Measurements from ENCODE around the gene RASSF4. TPM values are rescaled to one million over a fixed set of nuclear protein-coding genes. Genes with fewer than 3 reads are reported as not detected.

Gene RASSF4
- total RNA-seq, 1 experiment from 2014 or later, result 11.5 TPM

DNA sequence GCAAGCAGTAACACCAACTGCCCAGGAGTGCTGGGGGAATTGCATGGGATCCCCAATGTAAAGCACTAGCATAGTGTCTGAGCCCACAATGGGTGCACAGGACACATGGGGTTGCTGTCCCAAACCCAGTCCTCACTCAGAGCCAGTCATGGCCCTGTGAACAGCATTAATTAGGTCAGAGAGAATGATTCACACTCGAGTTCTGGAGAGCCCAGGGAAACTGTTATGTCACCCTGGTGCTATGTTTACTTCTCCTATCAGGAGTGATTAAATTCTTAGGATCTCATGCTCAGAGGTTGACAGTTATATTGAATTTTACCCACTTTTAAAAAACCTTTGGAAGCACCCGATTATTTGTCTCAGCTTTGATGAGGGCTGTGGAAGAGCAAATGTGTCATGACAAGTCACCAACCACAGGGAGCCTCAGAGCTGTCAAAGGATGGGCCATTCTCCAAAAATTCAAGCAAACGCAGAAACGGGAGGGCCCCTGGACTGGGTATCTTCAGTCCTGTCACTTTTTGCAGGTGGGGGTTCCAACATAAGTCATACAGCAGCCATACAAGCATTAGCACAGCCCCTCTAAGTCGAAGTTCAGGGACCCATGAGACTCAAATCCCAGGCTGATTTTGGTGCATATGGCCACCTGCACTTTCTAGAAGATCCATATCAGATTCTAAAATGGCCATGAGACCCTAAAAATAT is 1.3 kb upstream of the RASSF4 start:
- Histone ChIP-seq H2BK120ac (ENCODE audit: low read depth, low read length, poor library complexity, severe bottlenecking) (no peak overlapping the region), H2BK12ac (ENCODE audit: insufficient read length, low read depth, low read length) (no peak overlapping the region), H3K23ac (ENCODE audit: insufficient read length, low read depth, low read length) (no peak overlapping the region), H3K9me3 (ENCODE audit: control insufficient read depth, low read depth, low read length) (no peaks in the 10 kb centered on the region), H4K91ac (ENCODE audit: insufficient read length, low read depth, low read length) (no peak overlapping the region), H3K18ac (ENCODE audit: insufficient read length, low read depth, low read length) (no peak overlapping the region), H3K9ac (ENCODE audit: extremely low read depth, insufficient read length, low read length) (peak overlapping the region; percentile 24), H3K4me2 (ENCODE audit: insufficient read depth, insufficient read length, low read length) (peak overlapping the region; percentile 81), H2AFZ (ENCODE audit: low read length) (no peak overlapping the region), H2BK5ac (ENCODE audit: insufficient read length, low read length) (no peak overlapping the region), H2BK20ac (ENCODE audit: low read depth, low read length, poor library complexity, severe bottlenecking) (no peak overlapping the region), H3K14ac (ENCODE audit: insufficient read depth, low read length) (no peak overlapping the region), H3K4ac (ENCODE audit: low read depth, low read length) (no peak overlapping the region), H4K8ac (replicated peaks; ENCODE audit: insufficient read length, low read depth, low read length) (no peak overlapping the region), H2BK15ac (ENCODE audit: low read depth, low read length) (no peak overlapping the region), H3K4me1 (ENCODE audit: insufficient read depth, low read length) (peaks cover 8% of the 10 kb centered on the region; the same call in 1 of the 2 replicates), H3K79me1 (ENCODE audit: insufficient read depth, low read depth, low read length, poor library complexity, severe bottlenecking) (no peaks in the 10 kb centered on the region), H4K20me1 (ENCODE audit: control insufficient read depth, insufficient read depth, insufficient read length) (no peaks in the 10 kb centered on the region), H3K27me3 (ENCODE audit: insufficient read depth, low read length) (no peaks in the 10 kb centered on the region), H3K27ac (ENCODE audit: insufficient read length, low read depth, low read length) (no peak overlapping the region), H4K5ac (ENCODE audit: insufficient read length, low read depth, low read length) (no peak overlapping the region), H2AK5ac (ENCODE audit: insufficient read length, low read length) (no peak overlapping the region), H3K79me2 (ENCODE audit: insufficient read depth, low read length) (no peaks in the 10 kb centered on the region), H3T11ph (ENCODE audit: low read length) (no peak overlapping the region), H3K23me2 (ENCODE audit: insufficient read length, low read depth, low read length, poor library complexity, severe bottlenecking) (peaks cover 11% of the 10 kb centered on the region), H3K56ac (ENCODE audit: insufficient read length, low read depth, low read length) (no peak overlapping the region)
- Mint-ChIP-seq H3K27ac (no peak overlapping the region), H3K36me3 (ENCODE audit: insufficient read depth in 1 of 3, low read depth in 3 of 3) (peaks cover 5 to 16% (median 9%) of the 10 kb centered on the region in 3 experiments; a peak in 6 of 7 replicates), H3K4me1 (peaks cover 48 to 49% of the 10 kb centered on the region in 2 experiments), H3K27me3 (ENCODE audit: low read depth) (peaks cover 13% of the 10 kb centered on the region), H3K4me3 (peak overlapping the region; percentile 79 to 87), H3K9me3 (no peaks in the 10 kb centered on the region)
- DNase-seq, result peak; percentile 11
- no CpG with 5 or more reads among the region's 5 CpGs for whole genome bisulfite sequencing (ENCODE audit: extremely low coverage, insufficient read length, low lambda C conversion rate)
- TF ChIP-seq, protein P1, sequence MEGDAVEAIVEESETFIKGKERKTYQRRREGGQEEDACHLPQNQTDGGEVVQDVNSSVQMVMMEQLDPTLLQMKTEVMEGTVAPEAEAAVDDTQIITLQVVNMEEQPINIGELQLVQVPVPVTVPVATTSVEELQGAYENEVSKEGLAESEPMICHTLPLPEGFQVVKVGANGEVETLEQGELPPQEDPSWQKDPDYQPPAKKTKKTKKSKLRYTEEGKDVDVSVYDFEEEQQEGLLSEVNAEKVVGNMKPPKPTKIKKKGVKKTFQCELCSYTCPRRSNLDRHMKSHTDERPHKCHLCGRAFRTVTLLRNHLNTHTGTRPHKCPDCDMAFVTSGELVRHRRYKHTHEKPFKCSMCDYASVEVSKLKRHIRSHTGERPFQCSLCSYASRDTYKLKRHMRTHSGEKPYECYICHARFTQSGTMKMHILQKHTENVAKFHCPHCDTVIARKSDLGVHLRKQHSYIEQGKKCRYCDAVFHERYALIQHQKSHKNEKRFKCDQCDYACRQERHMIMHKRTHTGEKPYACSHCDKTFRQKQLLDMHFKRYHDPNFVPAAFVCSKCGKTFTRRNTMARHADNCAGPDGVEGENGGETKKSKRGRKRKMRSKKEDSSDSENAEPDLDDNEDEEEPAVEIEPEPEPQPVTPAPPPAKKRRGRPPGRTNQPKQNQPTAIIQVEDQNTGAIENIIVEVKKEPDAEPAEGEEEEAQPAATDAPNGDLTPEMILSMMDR (conservative IDR thresholded peaks at IDR 0.05), result no peak
